ENCODE measurements around the gene PCGF5. TPM values are rescaled to one million over a fixed set of nuclear protein-coding genes. Genes with fewer than 3 reads are reported as not detected.

The PCGF5 gene
- total RNA-seq, 1 experiment from 2014 or later, result 27.7 TPM

DNA sequence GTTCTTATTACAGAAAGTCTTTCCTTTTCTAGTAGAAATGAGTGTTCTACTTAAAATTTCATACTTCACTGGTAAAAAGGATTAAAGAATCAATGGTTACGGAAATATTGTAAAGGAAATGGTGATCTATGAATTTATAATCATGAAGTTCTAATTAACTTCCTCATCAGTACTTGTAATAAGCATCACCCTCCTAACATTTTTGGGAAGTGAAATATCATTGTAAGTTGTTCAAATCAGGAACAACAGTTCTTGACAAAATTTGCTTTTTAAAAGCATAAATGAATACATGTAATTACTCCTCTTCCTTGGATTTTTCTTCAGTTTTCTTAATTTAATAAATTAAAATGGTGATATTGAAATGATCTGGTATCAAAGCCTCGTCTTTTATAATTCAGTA lies 5.6 kb upstream of the PCGF5 start:
- no peaks in the 10 kb centered on the region for H4K20me1 ChIP-seq (ENCODE audit: insufficient read depth)
- CTCF ChIA-PET, result no interaction called here
- intact Hi-C loops (cut with micrococcal nuclease; ENCODE audit: unreplicated experiment), result no loop called here

DNA sequence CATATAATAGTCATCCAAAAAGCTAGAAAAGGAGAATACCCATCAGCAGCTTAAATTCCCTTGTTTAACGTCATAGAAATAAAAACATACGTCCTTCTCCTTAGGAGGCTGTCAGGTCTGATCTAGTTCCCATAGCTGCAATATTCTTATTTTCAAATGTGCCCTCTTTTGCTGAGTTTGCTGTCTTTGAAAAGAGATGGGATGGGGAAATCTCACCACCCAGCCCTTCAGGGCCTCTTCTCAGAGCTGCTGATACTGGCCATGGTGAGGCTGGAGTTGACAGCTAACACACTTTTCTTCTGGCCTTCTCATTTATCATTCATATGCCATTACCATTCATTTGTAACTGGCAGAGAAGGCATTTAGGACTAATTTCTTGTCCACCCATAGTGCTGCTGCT lies 5.1 kb upstream of the PCGF5 start:
- Histone ChIP-seq H3K4me2 (no peak overlapping the region), H3K4me3 (no peak overlapping the region), H3K36me3 (ENCODE audit: low read depth) (no peaks in the 10 kb centered on the region), H4K20me1 (ENCODE audit: insufficient read depth) (no peaks in the 10 kb centered on the region), H3K79me2 (ENCODE audit: low read depth) (no peaks in the 10 kb centered on the region), H3F3A (ENCODE audit: insufficient read depth, low read depth) (no peaks in the 10 kb centered on the region), H2AFZ (no peak overlapping the region), H3K9me2 (ENCODE audit: insufficient read depth) (no peaks in the 10 kb centered on the region), H3K27me3 (ENCODE audit: insufficient read depth, low read depth) (no peaks in the 10 kb centered on the region), H3K9me3 (ENCODE audit: insufficient read depth, low read depth) (no peaks in the 10 kb centered on the region), H3K27ac (no peak overlapping the region), H3K4me1 (replicated peaks; ENCODE audit: insufficient read depth) (peaks cover 6% of the 10 kb centered on the region; the same call in 1 of the 2 replicates)
- TF ChIP-seq, protein P1, sequence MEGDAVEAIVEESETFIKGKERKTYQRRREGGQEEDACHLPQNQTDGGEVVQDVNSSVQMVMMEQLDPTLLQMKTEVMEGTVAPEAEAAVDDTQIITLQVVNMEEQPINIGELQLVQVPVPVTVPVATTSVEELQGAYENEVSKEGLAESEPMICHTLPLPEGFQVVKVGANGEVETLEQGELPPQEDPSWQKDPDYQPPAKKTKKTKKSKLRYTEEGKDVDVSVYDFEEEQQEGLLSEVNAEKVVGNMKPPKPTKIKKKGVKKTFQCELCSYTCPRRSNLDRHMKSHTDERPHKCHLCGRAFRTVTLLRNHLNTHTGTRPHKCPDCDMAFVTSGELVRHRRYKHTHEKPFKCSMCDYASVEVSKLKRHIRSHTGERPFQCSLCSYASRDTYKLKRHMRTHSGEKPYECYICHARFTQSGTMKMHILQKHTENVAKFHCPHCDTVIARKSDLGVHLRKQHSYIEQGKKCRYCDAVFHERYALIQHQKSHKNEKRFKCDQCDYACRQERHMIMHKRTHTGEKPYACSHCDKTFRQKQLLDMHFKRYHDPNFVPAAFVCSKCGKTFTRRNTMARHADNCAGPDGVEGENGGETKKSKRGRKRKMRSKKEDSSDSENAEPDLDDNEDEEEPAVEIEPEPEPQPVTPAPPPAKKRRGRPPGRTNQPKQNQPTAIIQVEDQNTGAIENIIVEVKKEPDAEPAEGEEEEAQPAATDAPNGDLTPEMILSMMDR (conservative IDR thresholded peaks at IDR 0.05), result no peak
- TF ChIP-seq EZH2 (IDR thresholded peaks at IDR 0.05; ENCODE audit: low read depth), result no peak
- ChIA-PET CTCF (no interaction called here), POLR2A (ENCODE audit: unreplicated experiment) (no interaction called here)
- no peak for DNase-seq
- no TSS peak for BruUV-seq (replicated peaks)
- intact Hi-C loops (cut with micrococcal nuclease; ENCODE audit: unreplicated experiment), result no loop called here

More for the DNA sequence above, 5.6 kb upstream of the PCGF5 start:
- H3K27ac ChIP-seq, result no peak overlapping the region
- POLR2A ChIA-PET (ENCODE audit: unreplicated experiment), result no interaction called here
- no peak overlapping the region for H2AFZ ChIP-seq
- no TSS peak for BruUV-seq (replicated peaks)
- no peaks in the 10 kb centered on the region for H3K9me3 ChIP-seq (ENCODE audit: insufficient read depth, low read depth)
- H3K79me2 ChIP-seq (ENCODE audit: low read depth), result no peaks in the 10 kb centered on the region
- peaks cover 3% of the 10 kb centered on the region; the same call in 1 of the 2 replicates for H3K4me1 ChIP-seq (replicated peaks; ENCODE audit: insufficient read depth)
- H3K36me3 ChIP-seq (ENCODE audit: low read depth), result no peaks in the 10 kb centered on the region
- no peaks in the 10 kb centered on the region for H3K9me2 ChIP-seq (ENCODE audit: insufficient read depth)
- H3K4me2 ChIP-seq, result no peak overlapping the region
- H3F3A ChIP-seq (ENCODE audit: insufficient read depth, low read depth), result no peaks in the 10 kb centered on the region
- no peak overlapping the region for H3K4me3 ChIP-seq
- TF ChIP-seq EZH2 (IDR thresholded peaks at IDR 0.05; ENCODE audit: low read depth), result no peak
- TF ChIP-seq, protein P1 (conservative IDR thresholded peaks at IDR 0.05), result no peak
- DNase-seq, result no peak
- H3K27me3 ChIP-seq (ENCODE audit: insufficient read depth, low read depth), result no peaks in the 10 kb centered on the region

DNA sequence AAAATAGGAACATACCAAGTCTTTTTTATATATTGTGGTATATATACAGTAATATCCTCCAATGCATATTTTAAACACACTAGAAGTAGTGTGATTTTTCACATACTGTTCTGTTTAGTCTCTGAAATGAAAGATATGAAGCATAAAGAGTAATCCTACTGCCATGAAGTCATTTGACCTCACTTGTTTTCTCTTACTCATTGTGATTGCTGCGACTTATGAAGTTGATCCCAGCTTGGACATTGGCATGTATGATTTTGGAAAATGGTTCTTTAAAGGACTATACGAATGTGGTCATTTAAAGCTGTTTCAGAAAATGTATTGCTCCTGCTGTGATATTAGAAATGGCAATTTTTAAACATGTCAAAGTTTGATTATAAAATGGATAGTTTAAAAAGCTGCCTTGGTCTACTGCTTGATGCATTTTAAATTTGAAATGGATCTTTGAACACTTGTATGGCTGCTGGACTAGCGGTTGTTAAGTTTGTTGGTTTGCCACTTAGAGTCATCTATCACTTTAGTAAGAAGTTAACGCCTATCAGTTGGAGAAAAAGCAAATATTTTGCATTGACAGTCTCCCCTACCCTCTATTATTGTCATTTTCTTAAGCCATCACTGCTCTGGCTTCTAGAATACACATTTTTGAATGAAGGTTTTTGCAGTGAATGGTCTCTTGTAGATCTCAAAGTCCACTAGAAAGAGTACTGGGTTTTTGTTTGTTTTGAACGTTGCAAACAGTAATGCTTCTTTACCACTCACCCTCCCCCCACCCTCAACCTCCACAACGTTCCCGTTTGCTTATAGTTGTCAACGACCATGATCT lies 881 bp upstream of the PCGF5 start:
- 0 out of 2 replicates have a peak, but pooled peaks cover 3% of the 10 kb centered on the region for H4K20me1 ChIP-seq (ENCODE audit: insufficient read depth)
- H3K9me3 ChIP-seq (ENCODE audit: insufficient read depth, low read depth), result no peaks in the 10 kb centered on the region
- no peaks in the 10 kb centered on the region for H3F3A ChIP-seq (ENCODE audit: insufficient read depth, low read depth)
- peak overlapping the region; percentile 98 for H3K4me2 ChIP-seq
- H3K27me3 ChIP-seq (ENCODE audit: insufficient read depth, low read depth), result no peaks in the 10 kb centered on the region
- no peaks in the 10 kb centered on the region; the same call in 1 of the 2 replicates for H3K36me3 ChIP-seq (ENCODE audit: low read depth)
- peaks cover 11% of the 10 kb centered on the region for H3K79me2 ChIP-seq (ENCODE audit: low read depth)
- no peak for TF ChIP-seq EZH2 (IDR thresholded peaks at IDR 0.05; ENCODE audit: low read depth)
- TF ChIP-seq, protein P1 (conservative IDR thresholded peaks at IDR 0.05), result no peak
- peak overlapping the region; percentile 59 for H3K4me3 ChIP-seq
- no peak overlapping the region for H2AFZ ChIP-seq
- intact Hi-C loops (cut with micrococcal nuclease; ENCODE audit: unreplicated experiment), result loop anchor here (2.0 kb wide), 1 partner anchor 55 kb away; no protein-coding TSS in a partner anchor
- POLR2A ChIA-PET (ENCODE audit: unreplicated experiment), result interaction anchor here (0.7 kb wide), 2 partner anchors 290 to 1242 kb away, joined by 7 to 12 read pairs; no protein-coding TSS in a partner anchor
- H3K27ac ChIP-seq, result no peak overlapping the region
- no peaks in the 10 kb centered on the region for H3K9me2 ChIP-seq (ENCODE audit: insufficient read depth)
- no peak for DNase-seq
- no TSS peak for BruUV-seq (replicated peaks)
- peaks cover 13% of the 10 kb centered on the region for H3K4me1 ChIP-seq (replicated peaks; ENCODE audit: insufficient read depth)
- CTCF ChIA-PET, result no interaction called here

Data from PC-9 (cell line).